Measurements from ENCODE around the gene DGKQ. TPM values are rescaled to one million over a fixed set of nuclear protein-coding genes. Genes with fewer than 3 reads are reported as not detected.

DGKQ gene
- total RNA-seq, 1 experiment from 2014 or later: 12.4 TPM

- TF ChIP-seq CTCF (conservative IDR thresholded peaks at IDR 0.05): peak; percentile 52
- no peaks in the 10 kb centered on the region for H3K79me2 ChIP-seq (ENCODE audit: insufficient read depth, low read length)
- no peak within 1 kb of the TSS for H3K4ac ChIP-seq (ENCODE audit: low read depth, low read length)
Measured at GRCh38 chr4:986879-987623, 13.7 kb upstream of the DGKQ start, which contains the start of gene IDUA. IDUA (plus strand) TSS chr4:987044; CDS start chr4:987085, 41 bp downstream.

More at GRCh38 chr4:986879-987623, 13.7 kb upstream of the DGKQ start, which contains the start of gene IDUA:
- Mint-ChIP-seq H3K9me3 (0 out of 5 replicates have a peak, but pooled peaks cover 0 to 4% of the 10 kb centered on the region in 2 experiments), H3K4me3 (peak within 1 kb of the TSS; percentile 75 to 89), H3K36me3 (ENCODE audit: insufficient read depth in 1 of 3, low read depth in 3 of 3) (no peaks in the 10 kb centered on the region), H3K4me1 (peaks cover 11 to 13% of the 10 kb centered on the region in 2 experiments), H3K27ac (no peak within 1 kb of the TSS), H3K27me3 (ENCODE audit: low read depth) (peaks cover 39% of the 10 kb centered on the region)
- H3K14ac ChIP-seq (ENCODE audit: insufficient read depth, low read length): peak within 1 kb of the TSS; percentile 30
- no peaks in the 10 kb centered on the region for H3K9me3 ChIP-seq (ENCODE audit: control insufficient read depth, low read depth, low read length)
- WGBS (ENCODE audit: extremely low coverage, insufficient read length, low lambda C conversion rate): no CpG with 5 or more reads among the region's 69 CpGs
- peak within 1 kb of the TSS; percentile 4 for H3K9ac ChIP-seq (ENCODE audit: extremely low read depth, insufficient read length, low read length)
- H2BK20ac ChIP-seq (ENCODE audit: low read depth, low read length, poor library complexity, severe bottlenecking): no peak within 1 kb of the TSS
- H3K79me1 ChIP-seq (ENCODE audit: insufficient read depth, low read depth, low read length, poor library complexity, severe bottlenecking): no peaks in the 10 kb centered on the region
- no peak within 1 kb of the TSS for H4K91ac ChIP-seq (ENCODE audit: insufficient read length, low read depth, low read length)
- H3K23me2 ChIP-seq (ENCODE audit: insufficient read length, low read depth, low read length, poor library complexity, severe bottlenecking): peaks cover 3% of the 10 kb centered on the region
- DNase-seq: peak; percentile 73
- no peak within 1 kb of the TSS for H2BK120ac ChIP-seq (ENCODE audit: low read depth, low read length, poor library complexity, severe bottlenecking)
- peak within 1 kb of the TSS; percentile 78 for H3K4me2 ChIP-seq (ENCODE audit: insufficient read depth, insufficient read length, low read length)
- no peak within 1 kb of the TSS for H3K56ac ChIP-seq (ENCODE audit: insufficient read length, low read depth, low read length)
- peaks cover 3% of the 10 kb centered on the region; the same call in 1 of the 2 replicates for H3K4me1 ChIP-seq (ENCODE audit: insufficient read depth, low read length)
- no peak within 1 kb of the TSS for H3K18ac ChIP-seq (ENCODE audit: insufficient read length, low read depth, low read length)
- H2BK12ac ChIP-seq (ENCODE audit: insufficient read length, low read depth, low read length): no peak within 1 kb of the TSS
- H3K23ac ChIP-seq (ENCODE audit: insufficient read length, low read depth, low read length): no peak within 1 kb of the TSS
- no peak within 1 kb of the TSS for H2BK15ac ChIP-seq (ENCODE audit: low read depth, low read length)
- H3K27me3 ChIP-seq (ENCODE audit: insufficient read depth, low read length): no peaks in the 10 kb centered on the region; the same call in 1 of the 2 replicates
- H4K20me1 ChIP-seq (ENCODE audit: control insufficient read depth, insufficient read depth, insufficient read length): no peaks in the 10 kb centered on the region
- H2AK5ac ChIP-seq (ENCODE audit: insufficient read length, low read length): no peak within 1 kb of the TSS
- H3K27ac ChIP-seq (ENCODE audit: insufficient read length, low read depth, low read length): no peak within 1 kb of the TSS
- H2BK5ac ChIP-seq (ENCODE audit: insufficient read length, low read length): no peak within 1 kb of the TSS
- no peak within 1 kb of the TSS for H2AFZ ChIP-seq (ENCODE audit: low read length)
- H4K8ac ChIP-seq (replicated peaks; ENCODE audit: insufficient read length, low read depth, low read length): no peak within 1 kb of the TSS
- H4K5ac ChIP-seq (ENCODE audit: insufficient read length, low read depth, low read length): no peak within 1 kb of the TSS
- H3T11ph ChIP-seq (ENCODE audit: low read length): no peak within 1 kb of the TSS

Measured in H9 (cell line).